Endothelial cell of umbilical vein (primary cell): ENCODE results near the gene PSKH1. TPM values are rescaled to one million over a fixed set of nuclear protein-coding genes. Genes with fewer than 3 reads are reported as not detected.

ENCODE experiments used
- BruUV-seq: library from RNA; stranded (reverse); fragments of 400-500 nt; replicated peaks from 2 replicates; lab custom pipeline; 2021; lab: Mats Ljungman, UMichigan
- CTCF ChIA-PET: fragments of 300-600, 350-600 bp; sonication (Branson Sonifier 250); formaldehyde crosslinking; loops from one replicate; lab custom pipeline; 2021; ENCODE audit warnings: antibody characterized with exemption, inconsistent platforms; lab: Charles Lee
- POLR2A ChIA-PET: fragments of 300-600, 350-600 bp; sonication (Branson Sonifier 250); formaldehyde crosslinking; loops from one replicate; lab custom pipeline; 2021; ENCODE audit warnings: antibody characterized with exemption, inconsistent platforms; lab: Charles Lee
- DNase-seq: peaks from one replicate; pipeline ENCODE4 v3.0.0-alpha.2; 2011; ENCODE audit warnings: low read depth, low spot score
- FAIRE-seq: peaks from 2 replicates; lab custom pipeline; 2011; peaks lifted over from hg19 to GRCh38; lab: Jason Lieb, UNC
- H2AFZ ChIP-seq: 2 replicates; pipeline ENCODE4 v1.6.0; 2012; ENCODE audit warnings: low read depth, low read length, control low read depth, inconsistent platforms
- H3K27ac ChIP-seq: 2 replicates; pipeline ENCODE4 v1.5.1; 2011; ENCODE audit warnings: low read depth, mild to moderate bottlenecking, control low read depth, low read length, moderate library complexity; ENCODE audit not compliant: insufficient read depth
- H3K27me3 ChIP-seq, 2 experiments: 2 replicates each; pipeline versions ENCODE4 v1.6.0 to v1.6.1; 2011; ENCODE audit warnings: low read length in 2 of 2, mixed read lengths in 1 of 2; ENCODE audit not compliant: control insufficient read depth in 2 of 2, insufficient read depth in 2 of 2
- H3K36me3 ChIP-seq, 2 experiments: 2 replicates in 1 of 2; 3 replicates in 1 of 2; pipeline ENCODE4 v1.5.1; 2011; ENCODE audit warnings: low read length in 2 of 2, mild to moderate bottlenecking in 1 of 2, moderate library complexity in 1 of 2; ENCODE audit not compliant: control insufficient read depth in 2 of 2, insufficient read depth in 2 of 2; ENCODE audit errors: extremely low read depth in 1 of 2
- H3K4me1 ChIP-seq: 3 replicates; pipeline ENCODE4 v1.5.1; 2011; ENCODE audit warnings: mild to moderate bottlenecking, low read length; ENCODE audit not compliant: control insufficient read depth, insufficient read depth; ENCODE audit errors: extremely low read depth
- H3K4me2 ChIP-seq: 2 replicates; pipeline ENCODE4 v1.6.1; 2011; ENCODE audit warnings: low read length, control low read depth, mixed read lengths; ENCODE audit not compliant: insufficient read depth
- H3K4me3 ChIP-seq, 3 experiments: fragments of 200-600 bp in 1 of 3; sonication (generic), shearing (Covaris generic) in 1 of 3; replicated peaks in 1 of 3; 2 replicates each; pipeline ENCODE4 v1.5.1; 2011 to 2016; ENCODE audit warnings: control low read depth in 3 of 3, low read length in 3 of 3, mild to moderate bottlenecking in 2 of 3, inconsistent platforms in 1 of 3, low read depth in 1 of 3, moderate library complexity in 1 of 3; ENCODE audit not compliant: insufficient read depth in 1 of 3
- H3K79me2 ChIP-seq: 2 replicates; pipeline ENCODE4 v1.6.0; 2012; ENCODE audit warnings: low read length, inconsistent platforms; ENCODE audit not compliant: control insufficient read depth, insufficient read depth
- H3K9ac ChIP-seq: replicated peaks from 2 replicates; pipeline ENCODE3; 2011; ENCODE audit warnings: low read length, control low read depth; ENCODE audit not compliant: insufficient read depth; ENCODE audit errors: extremely low read depth
- H3K9me1 ChIP-seq: replicated peaks from 3 replicates; pipeline ENCODE4 v1.6.0; 2011; ENCODE audit warnings: mild to moderate bottlenecking, low read length; ENCODE audit not compliant: control insufficient read depth, insufficient read depth; ENCODE audit errors: extremely low read depth
- H3K9me3 ChIP-seq: replicated peaks from 2 replicates; pipeline ENCODE4 v1.5.1; 2012; ENCODE audit warnings: low read length, inconsistent platforms; ENCODE audit not compliant: control insufficient read depth, insufficient read depth
- H4K20me1 ChIP-seq: replicated peaks from 2 replicates; pipeline ENCODE3; 2011; ENCODE audit warnings: mild to moderate bottlenecking, low read length; ENCODE audit not compliant: control insufficient read depth, insufficient read depth; ENCODE audit errors: extremely low read depth
- CTCF ChIP-seq, 2 donors: IDR thresholded peaks; 1 replicate in 1 of 2; 2 replicates in 1 of 2; pipeline ENCODE4 v1.5.1; 2011; ENCODE audit warnings: low read length in 2 of 2, mild to moderate bottlenecking in 2 of 2, moderate library complexity in 2 of 2, control low read depth in 1 of 2, inconsistent platforms in 1 of 2, low read depth in 1 of 2; ENCODE audit not compliant: insufficient read depth in 1 of 2; ENCODE audit errors: extremely low read depth in 1 of 2
- EZH2 ChIP-seq: IDR thresholded peaks from 2 replicates; pipeline ENCODE4 v1.6.1; 2012; ENCODE audit warnings: borderline replicate concordance, low read depth, mild to moderate bottlenecking, moderate library complexity, low read length, inconsistent platforms; ENCODE audit not compliant: severe bottlenecking
- FOS ChIP-seq: IDR thresholded peaks from 2 replicates; pipeline ENCODE4 v1.6.1; 2011; ENCODE audit warnings: mild to moderate bottlenecking, low read length, moderate library complexity, borderline replicate concordance; ENCODE audit not compliant: insufficient read depth
- GATA2 ChIP-seq: IDR thresholded peaks from 2 replicates; pipeline ENCODE4 v1.7.0; 2011; ENCODE audit warnings: low read depth, mild to moderate bottlenecking, moderate library complexity, mixed read lengths, low read length; ENCODE audit not compliant: insufficient read length, insufficient read depth
- JUN ChIP-seq: IDR thresholded peaks from 2 replicates; pipeline ENCODE4 v1.6.1; 2011; ENCODE audit warnings: borderline replicate concordance, low read depth; ENCODE audit not compliant: insufficient read length, insufficient read depth
- MAX ChIP-seq: IDR thresholded peaks from 2 replicates; pipeline ENCODE4 v1.6.1; 2011; ENCODE audit not compliant: insufficient read depth, insufficient read length
- MYC ChIP-seq: IDR thresholded peaks from one replicate; pipeline ENCODE4 v1.6.1; 2011; ENCODE audit warnings: mild to moderate bottlenecking, low read depth, low read length
- POLR2A ChIP-seq: IDR thresholded peaks from 2 replicates; pipeline ENCODE4 v1.6.1; 2012; ENCODE audit warnings: low read depth, mild to moderate bottlenecking, control low read depth, low read length
- POLR2AphosphoS5 ChIP-seq: IDR thresholded peaks from 2 replicates; pipeline ENCODE4 v1.6.1; 2012; ENCODE audit warnings: low read depth, mild to moderate bottlenecking, control low read depth, low read length, moderate library complexity; ENCODE audit not compliant: insufficient read depth
- dilution Hi-C: fragments of 300-500 bp; cut with MboI; formaldehyde crosslinking; loops from one replicate; pipeline ENCODE4 v1.15.0; 2019; ENCODE audit warnings: low sequenced_read_pairs; ENCODE audit not compliant: extremely low pct_ligation_motif_present
- intact Hi-C: fragments of 100-400 bp; cut with micrococcal nuclease; formaldehyde crosslinking; loops from one replicate; pipeline ENCODE4 v1.10.0; 2022
- polyA plus RNA-seq, 4 experiments: library from polyadenylated mRNA; depleted of rRNA in 3 of 4; stranded (reverse) in 3 of 4; unstranded in 1 of 4; fragments of >200 nt; gene quantifications; 2 replicates each; pipeline versions ENCODE4 v1.2.1 to v1.2.3, GENCODE V29; 2011 to 2012; ENCODE audit warnings: missing spikeins in 1 of 4
- total RNA-seq: library from RNA; stranded (reverse); gene quantifications from 2 replicates; pipeline ENCODE4 v1.2.3, GENCODE V29; 2021

The PSKH1 gene
- total and polyA plus RNA-seq, 2 donors (not counting 3 experiments of a cell fraction or from before 2014, with no cell fraction given) = 25.9 to 42.6 TPM

- CTCF ChIA-PET = interaction anchor here (1.0 to 1.5 kb wide), 4 partner anchors 10 to 175 kb away, joined by 3 to 6 read pairs (median 4); no protein-coding TSS in a partner anchor
- H3K4me1 ChIP-seq = peaks cover 32% of the 10 kb centered on the region
- peak within 1 kb of the TSS; percentile 71 to 81 (median 74) for H3K4me3 ChIP-seq
- POLR2A ChIA-PET = interaction anchor here (1.1 kb wide), 1 partner anchor 26 kb away, joined by 3 read pairs; the partner anchor contains the start of gene EDC4
- H3K27ac ChIP-seq = peak within 1 kb of the TSS; percentile 79
- dilution Hi-C loops = no loop called here
- peaks cover 3% of the 10 kb centered on the region for H4K20me1 ChIP-seq
- BruUV-seq = no TSS peak
- H2AFZ ChIP-seq = peak within 1 kb of the TSS; percentile 74
- peak within 1 kb of the TSS; percentile 79 for H3K4me2 ChIP-seq
- FAIRE-seq (peak; percentile 60), DNase-seq (peak; percentile 58)
- peaks cover 72% of the 10 kb centered on the region for H3K79me2 ChIP-seq
- TF ChIP-seq POLR2AphosphoS5 = no peak
- no peak for TF ChIP-seq JUN
- peak; percentile 0 for TF ChIP-seq MAX
- peaks cover 0 to 3% of the 10 kb centered on the region in 2 experiments for H3K36me3 ChIP-seq
- no peaks in the 10 kb centered on the region for H3K9me3 ChIP-seq
- no peaks in the 10 kb centered on the region for H3K9me1 ChIP-seq
- H3K9ac ChIP-seq = peak within 1 kb of the TSS; percentile 93
- no peaks in the 10 kb centered on the region for H3K27me3 ChIP-seq
- intact Hi-C loops = loop anchor here (1.0 to 2.0 kb wide), 4 partner anchors 26 to 174 kb away; partner anchors contain the start of genes EDC4 and PSKH1
These were observed 45.8 kb upstream of the PSKH1 start, which contains the start of gene CENPT for GRCh38 chr16:67847064-67847861. TSS of gene CENPT (minus strand) at chr16:67847693. CDS start at chr16:67833859, 13,834 bp downstream.

- POLR2A ChIA-PET = no interaction called here
- FAIRE-seq (no peak), DNase-seq (no peak)
- Histone ChIP-seq H3K27ac (peak overlapping the region; percentile 79), H3K9ac (peak overlapping the region; percentile 93), H3K4me2 (peak overlapping the region; percentile 79), H3K79me2 (peaks cover 77% of the 10 kb centered on the region), H3K27me3 (no peaks in the 10 kb centered on the region), H3K9me1 (no peaks in the 10 kb centered on the region), H2AFZ (no peak overlapping the region), H3K4me3 (peak overlapping the region; percentile 71 to 81 (median 74)), H3K9me3 (no peaks in the 10 kb centered on the region), H3K36me3 (peaks cover 0 to 3% of the 10 kb centered on the region in 2 experiments), H4K20me1 (peaks cover 3% of the 10 kb centered on the region), H3K4me1 (peaks cover 32% of the 10 kb centered on the region)
- CTCF ChIA-PET = interaction anchor here (1.0 to 1.5 kb wide), 5 partner anchors 9 to 176 kb away, joined by 3 to 7 read pairs (median 4); no protein-coding TSS in a partner anchor
- dilution Hi-C loops = no loop called here
- intact Hi-C loops = no loop called here
- no TSS peak for BruUV-seq
- TF ChIP-seq CTCF (IDR thresholded peaks at IDR 0.05; ENCODE audit: extremely low read depth in 1 of 2, insufficient read depth in 1 of 2, low read depth in 1 of 2, low read length in 2 of 2) = no peak
- no peak for TF ChIP-seq MAX
- no peak for TF ChIP-seq POLR2A
- no peak for TF ChIP-seq EZH2
- no peak for TF ChIP-seq GATA2
- TF ChIP-seq JUN = no peak
- TF ChIP-seq FOS = no peak
- no peak for TF ChIP-seq POLR2AphosphoS5
- no peak for TF ChIP-seq MYC
These were observed 44.9 kb upstream of the PSKH1 start for GRCh38 chr16:67848118-67848517.
